ENCODE data around the gene ATP11B.
A peak's percentile ranks its signal among the peaks of the same experiment; 100 is the strongest.

Gene ATP11B

GRCh38 chr3:182940266-182940808 is 147.0 kb downstream of the ATP11B start:
- FAIRE-seq = no peak
- DNase-seq (ENCODE audit: insufficient read length, low spot score) = no peak

GRCh38 chr3:182941719-182942118 is 148.4 kb downstream of the ATP11B start:
- FAIRE-seq = no peak
- DNase-seq (ENCODE audit: insufficient read length, low spot score) = no peak

GRCh38 chr3:182947888-182948287 is 154.6 kb downstream of the ATP11B start:
- FAIRE-seq (no peak), DNase-seq (ENCODE audit: insufficient read length, low spot score) (no peak)

- DNase-seq (ENCODE audit: insufficient read length, low spot score) (no peak), FAIRE-seq (no peak)
Measured at GRCh38 chr3:182948305-182948704, 155.0 kb downstream of the ATP11B start.

- FAIRE-seq (no peak), DNase-seq (ENCODE audit: insufficient read length, low spot score) (no peak)
Measured at GRCh38 chr3:182949688-182950087, 156.4 kb downstream of the ATP11B start.

- no peak for FAIRE-seq
- no peak for DNase-seq (ENCODE audit: insufficient read length, low spot score)
Measured at GRCh38 chr3:182954553-182955235, 161.4 kb downstream of the ATP11B start.

GRCh38 chr3:182957226-182957625 is 163.9 kb downstream of the ATP11B start:
- DNase-seq (ENCODE audit: insufficient read length, low spot score) (no peak), FAIRE-seq (no peak)

- DNase-seq (ENCODE audit: insufficient read length, low spot score) = no peak
- no peak for FAIRE-seq
Measured at GRCh38 chr3:182957676-182958266, 164.5 kb downstream of the ATP11B start.

GRCh38 chr3:182959474-182960350 is 166.4 kb downstream of the ATP11B start:
- no peak for DNase-seq (ENCODE audit: insufficient read length, low spot score)
- no peak for FAIRE-seq

GRCh38 chr3:182962166-182962565 is 168.9 kb downstream of the ATP11B start:
- FAIRE-seq (no peak), DNase-seq (ENCODE audit: insufficient read length, low spot score) (no peak)

GRCh38 chr3:182964179-182964578 is 170.9 kb downstream of the ATP11B start:
- no peak for FAIRE-seq
- no peak for DNase-seq (ENCODE audit: insufficient read length, low spot score)

GRCh38 chr3:182965861-182966366 is 172.6 kb downstream of the ATP11B start:
- DNase-seq (ENCODE audit: insufficient read length, low spot score) (no peak), FAIRE-seq (no peak)

- FAIRE-seq (no peak), DNase-seq (ENCODE audit: insufficient read length, low spot score) (no peak)
Measured at GRCh38 chr3:182967218-182968204, 174.2 kb downstream of the ATP11B start.

- FAIRE-seq = no peak
- DNase-seq (ENCODE audit: insufficient read length, low spot score) = no peak
Measured at GRCh38 chr3:182969277-182969676, 176.0 kb downstream of the ATP11B start.

- DNase-seq (ENCODE audit: insufficient read length, low spot score) = no peak
- no peak for FAIRE-seq
Measured at GRCh38 chr3:182969853-182970252, 176.5 kb downstream of the ATP11B start.

GRCh38 chr3:182970811-182971418 is 177.6 kb downstream of the ATP11B start:
- FAIRE-seq = peak; percentile 48
- no peak for DNase-seq (ENCODE audit: insufficient read length, low spot score)

Measured in HTR-8/SVneo (cell line).